NT2/D1 (cell line): ENCODE data around the gene MORN5.

Experiments
- SUZ12 ChIP-seq: IDR thresholded peaks from 2 replicates; pipeline ENCODE4 v1.6.1; 2011; ENCODE audit not compliant: insufficient read length, insufficient read depth; ENCODE audit errors: extremely low read depth
- YY1 ChIP-seq: IDR thresholded peaks from 2 replicates; pipeline ENCODE4 v1.6.1; 2011; ENCODE audit not compliant: insufficient read length, insufficient read depth
- ZNF274 ChIP-seq: IDR thresholded peaks from 2 replicates; pipeline ENCODE4 v1.6.1; 2011; ENCODE audit warnings: mild to moderate bottlenecking, low read depth, low read length

GRCh38 chr9:122204491-122204890, 44.8 kb downstream of the MORN5 start:
- TF ChIP-seq YY1 (no peak), ZNF274 (no peak), SUZ12 (no peak)
